Measurements from ENCODE around the gene ATXN2.

GRCh38 chr12:111409403-111409779 lies 189.7 kb downstream of the ATXN2 start:
- TF ChIP-seq CTCF (IDR thresholded peaks at IDR 0.05 in 8 of 11, conservative IDR thresholded peaks at IDR 0.05 in 3 of 11) (no peak), POLR2A (IDR thresholded peaks at IDR 0.05) (no peak), POLR2AphosphoS5 (IDR thresholded peaks at IDR 0.05) (no peak)
